GM12878 (cell line): ENCODE measurements around the gene ROR2.

Experiments
- ATF2 ChIP-seq: IDR thresholded peaks from 2 replicates; pipeline ENCODE4 v1.6.1; 2012; ENCODE audit warnings: low read length, inconsistent platforms
- CREB1 ChIP-seq: IDR thresholded peaks from 2 replicates; pipeline ENCODE4 v1.6.1; 2012; ENCODE audit warnings: low read depth, mild to moderate bottlenecking, inconsistent platforms
- EGR1 ChIP-seq, 2 experiments: IDR thresholded peaks; 1 replicate in 1 of 2; 2 replicates in 1 of 2; pipeline ENCODE4 v1.6.1; 2011 to 2012; ENCODE audit warnings: low read depth in 2 of 2, low read length in 2 of 2, borderline replicate concordance in 1 of 2, mild to moderate bottlenecking in 1 of 2, moderate library complexity in 1 of 2
- EP300 ChIP-seq, 2 experiments: fragments of 150-350 bp in 1 of 2; IDR thresholded peaks; 2 replicates each; pipeline ENCODE4 v1.6.1; 2011 to 2012; ENCODE audit warnings: low read depth in 2 of 2, low read length in 2 of 2, borderline replicate concordance in 1 of 2, improper control_type of control experiment in 1 of 2, inconsistent platforms in 1 of 2; ENCODE audit not compliant: control insufficient read depth in 1 of 2
- EZH2 ChIP-seq: IDR thresholded peaks from 2 replicates; pipeline ENCODE4 v1.6.1; 2012; ENCODE audit warnings: low read depth, mild to moderate bottlenecking, control low read depth, inconsistent platforms, low read length, borderline replicate concordance; ENCODE audit not compliant: control insufficient read depth
- GATAD2B ChIP-seq: fragments of 450-650 bp; conservative IDR thresholded peaks from 2 replicates; pipeline ENCODE4 v1.6.1; 2017; ENCODE audit warnings: low read depth, mild to moderate bottlenecking, moderate library complexity
- HCFC1 ChIP-seq: fragments of 150-350 bp; IDR thresholded peaks from 2 replicates; pipeline ENCODE4 v1.6.1; 2014; ENCODE audit warnings: low read length
- MTA3 ChIP-seq: IDR thresholded peaks from 2 replicates; pipeline ENCODE4 v1.6.1; 2012; ENCODE audit warnings: low read length, inconsistent platforms, borderline replicate concordance
- NRF1 ChIP-seq: conservative IDR thresholded peaks from 2 replicates; pipeline ENCODE4 v1.6.1; 2011; ENCODE audit warnings: mild to moderate bottlenecking, low read depth, low read length, improper control_type of control experiment
- POLR2A ChIP-seq: IDR thresholded peaks from 2 replicates; pipeline ENCODE4 v1.6.1; 2011; ENCODE audit warnings: low read depth, mild to moderate bottlenecking, low read length
- SUZ12 ChIP-seq: fragments of 200-600 bp; sonication (generic); IDR thresholded peaks from one replicate; pipeline ENCODE4 v1.6.1; 2018; ENCODE audit warnings: antibody characterized with exemption, mild to moderate bottlenecking; ENCODE audit not compliant: unreplicated experiment
- ZNF24 ChIP-seq: fragments of 450-650 bp; IDR thresholded peaks from 2 replicates; pipeline ENCODE4 v1.6.1; 2017; ENCODE audit warnings: antibody characterized with exemption, mild to moderate bottlenecking
- TF ChIP-seq, protein P1 (sequence below), 3 experiments: IDR thresholded peaks in 2 of 3; conservative IDR thresholded peaks in 1 of 3; 2 replicates each; pipeline ENCODE4 v1.5.1; 2011; ENCODE audit warnings: low read depth in 3 of 3, low read length in 3 of 3, mild to moderate bottlenecking in 3 of 3, control low read depth in 2 of 3, moderate library complexity in 2 of 3, inconsistent platforms in 1 of 3, mixed read lengths in 1 of 3; ENCODE audit not compliant: control insufficient read depth in 2 of 3, insufficient read depth in 1 of 3; ENCODE audit errors: extremely low read depth in 1 of 3

- TF ChIP-seq EZH2 (no peak), SUZ12 (no peak), ATF2 (no peak), HCFC1 (no peak), GATAD2B (no peak), NRF1 (no peak), EP300 (IDR thresholded peaks at IDR 0.05; ENCODE audit: borderline replicate concordance in 1 of 2, control insufficient read depth in 1 of 2, low read depth in 2 of 2, low read length in 2 of 2) (no peak), ZNF24 (no peak), CREB1 (no peak), EGR1 (IDR thresholded peaks at IDR 0.05; ENCODE audit: borderline replicate concordance in 1 of 2, low read depth in 2 of 2, low read length in 2 of 2) (no peak), MTA3 (no peak), POLR2A (no peak)
- TF ChIP-seq, protein P1, sequence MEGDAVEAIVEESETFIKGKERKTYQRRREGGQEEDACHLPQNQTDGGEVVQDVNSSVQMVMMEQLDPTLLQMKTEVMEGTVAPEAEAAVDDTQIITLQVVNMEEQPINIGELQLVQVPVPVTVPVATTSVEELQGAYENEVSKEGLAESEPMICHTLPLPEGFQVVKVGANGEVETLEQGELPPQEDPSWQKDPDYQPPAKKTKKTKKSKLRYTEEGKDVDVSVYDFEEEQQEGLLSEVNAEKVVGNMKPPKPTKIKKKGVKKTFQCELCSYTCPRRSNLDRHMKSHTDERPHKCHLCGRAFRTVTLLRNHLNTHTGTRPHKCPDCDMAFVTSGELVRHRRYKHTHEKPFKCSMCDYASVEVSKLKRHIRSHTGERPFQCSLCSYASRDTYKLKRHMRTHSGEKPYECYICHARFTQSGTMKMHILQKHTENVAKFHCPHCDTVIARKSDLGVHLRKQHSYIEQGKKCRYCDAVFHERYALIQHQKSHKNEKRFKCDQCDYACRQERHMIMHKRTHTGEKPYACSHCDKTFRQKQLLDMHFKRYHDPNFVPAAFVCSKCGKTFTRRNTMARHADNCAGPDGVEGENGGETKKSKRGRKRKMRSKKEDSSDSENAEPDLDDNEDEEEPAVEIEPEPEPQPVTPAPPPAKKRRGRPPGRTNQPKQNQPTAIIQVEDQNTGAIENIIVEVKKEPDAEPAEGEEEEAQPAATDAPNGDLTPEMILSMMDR (IDR thresholded peaks at IDR 0.05 in 2 of 3, conservative IDR thresholded peaks at IDR 0.05 in 1 of 3; ENCODE audit: control insufficient read depth in 2 of 3, extremely low read depth in 1 of 3, insufficient read depth in 1 of 3, low read depth in 3 of 3, low read length in 3 of 3) = no peak
These were observed 154.3 kb downstream of the ROR2 start for GRCh38 chr9:91795598-91796241.
